Keratinocyte (primary cell): ENCODE results near the gene ZSCAN22. TPM values are rescaled to one million over a fixed set of nuclear protein-coding genes. Genes with fewer than 3 reads are reported as not detected.

ENCODE experiments used
- DNase-seq: peaks from one replicate; pipeline ENCODE4 v3.0.0-alpha.2; 2011; ENCODE audit warnings: low read depth, missing footprints, low spot score
- FAIRE-seq: peaks from 2 replicates; lab custom pipeline; 2011; peaks lifted over from hg19 to GRCh38; lab: Jason Lieb, UNC
- H2AFZ ChIP-seq: 2 replicates; pipeline ENCODE4 v1.6.0; 2012; ENCODE audit warnings: low read length, control low read depth, inconsistent platforms; ENCODE audit not compliant: control insufficient read depth
- H3K27ac ChIP-seq: 2 replicates; pipeline ENCODE4 v1.5.1; 2011; ENCODE audit warnings: low read length; ENCODE audit not compliant: control insufficient read depth, insufficient read depth
- H3K27me3 ChIP-seq: 3 replicates; pipeline ENCODE4 v1.6.0; 2011; ENCODE audit warnings: low read length; ENCODE audit not compliant: control insufficient read depth, insufficient read depth; ENCODE audit errors: extremely low read depth
- H3K36me3 ChIP-seq, 2 experiments: 2 replicates in 1 of 2; 3 replicates in 1 of 2; pipeline ENCODE4 v1.5.1; 2011; ENCODE audit warnings: low read length in 2 of 2, mild to moderate bottlenecking in 1 of 2; ENCODE audit not compliant: control insufficient read depth in 2 of 2, insufficient read depth in 2 of 2; ENCODE audit errors: extremely low read depth in 1 of 2
- H3K4me1 ChIP-seq: 3 replicates; pipeline ENCODE4 v1.5.1; 2011; ENCODE audit warnings: low read length; ENCODE audit not compliant: control insufficient read depth, insufficient read depth; ENCODE audit errors: extremely low read depth
- H3K4me2 ChIP-seq: 3 replicates; pipeline ENCODE4 v1.6.0; 2011; ENCODE audit warnings: low read depth, low read length; ENCODE audit not compliant: control insufficient read depth, insufficient read depth; ENCODE audit errors: extremely low read depth
- H3K4me3 ChIP-seq, 3 experiments: fragments of 200-600 bp in 1 of 3; sonication (generic) in 1 of 3; 2 replicates in 2 of 3; 3 replicates in 1 of 3; pipeline ENCODE4 v1.5.1; 2011 to 2016; ENCODE audit warnings: low read length in 3 of 3, mild to moderate bottlenecking in 3 of 3, control low read depth in 2 of 3, inconsistent platforms in 1 of 3, low read depth in 1 of 3, mixed read lengths in 1 of 3, mixed run types in 1 of 3, moderate library complexity in 1 of 3; ENCODE audit not compliant: control insufficient read depth in 2 of 3, insufficient read depth in 2 of 3; ENCODE audit errors: extremely low read depth in 1 of 3
- H3K79me2 ChIP-seq: 2 replicates; pipeline ENCODE4 v1.6.0; 2012; ENCODE audit warnings: low read length; ENCODE audit not compliant: control insufficient read depth, insufficient read depth
- H3K9ac ChIP-seq: 3 replicates; pipeline ENCODE4 v1.6.0; 2011; ENCODE audit warnings: low read length; ENCODE audit not compliant: control insufficient read depth, insufficient read depth; ENCODE audit errors: extremely low read depth
- H3K9me1 ChIP-seq: 3 replicates; pipeline ENCODE4 v1.6.0; 2011; ENCODE audit warnings: low read length; ENCODE audit not compliant: control insufficient read depth, insufficient read depth; ENCODE audit errors: extremely low read depth
- H3K9me3 ChIP-seq: 2 replicates; pipeline ENCODE4 v1.5.1; 2012; ENCODE audit warnings: low read depth, low read length; ENCODE audit not compliant: control insufficient read depth
- H4K20me1 ChIP-seq: 3 replicates; pipeline ENCODE4 v1.6.0; 2011; ENCODE audit warnings: low read length; ENCODE audit not compliant: control insufficient read depth, insufficient read depth; ENCODE audit errors: extremely low read depth
- EZH2 ChIP-seq: IDR thresholded peaks from one replicate; pipeline ENCODE4 v1.6.1; 2012; ENCODE audit warnings: inconsistent platforms, mild to moderate bottlenecking, low read length, moderate library complexity
- dilution Hi-C: fragments of 300-500 bp; cut with MboI; formaldehyde crosslinking; loops from one replicate; pipeline ENCODE4 v1.7.0; 2020; ENCODE audit warnings: low sequenced_read_pairs; ENCODE audit not compliant: extremely low pct_ligation_motif_present
- polyA plus RNA-seq, 5 experiments: library from polyadenylated mRNA; depleted of rRNA in 3 of 5; stranded (reverse) in 3 of 5; stranded (forward) in 1 of 5; unstranded in 1 of 5; fragments of >200 nt; gene quantifications; 1 replicate in 1 of 5; 2 replicates in 3 of 5; 3 replicates in 1 of 5; pipeline versions ENCODE4 v1.2.1 to v1.2.3, GENCODE V29; 2011 to 2012; ENCODE audit warnings: missing spikeins in 2 of 5, low read depth in 1 of 5, low replicate concordance in 1 of 5
- TF ChIP-seq, protein P1 (sequence below), 3 experiments: IDR thresholded peaks in 1 of 3; conservative IDR thresholded peaks in 1 of 3; optimal IDR thresholded peaks in 1 of 3; 2 replicates in 2 of 3; 3 replicates in 1 of 3; pipeline versions ENCODE3 to v1.5.1; 2011; ENCODE audit warnings: low read length in 3 of 3, mild to moderate bottlenecking in 3 of 3, moderate library complexity in 2 of 3, control low read depth in 1 of 3, inconsistent platforms in 1 of 3; ENCODE audit not compliant: insufficient read depth in 2 of 3; ENCODE audit errors: extremely low read depth in 1 of 3

The ZSCAN22 gene
- polyA plus RNA-seq, 1 donor (not counting 4 experiments of a cell fraction or from before 2014, with no cell fraction given) = 2.5 TPM

GRCh38 chr19:58318297-58318696 lies 8.5 kb upstream of the ZSCAN22 start:
- H3K27ac ChIP-seq = no peak overlapping the region
- peaks cover 13 to 14% of the 10 kb centered on the region in 2 experiments for H3K36me3 ChIP-seq
- no peak overlapping the region for H2AFZ ChIP-seq
- H3K4me3 ChIP-seq = no peak overlapping the region
- H3K27me3 ChIP-seq = no peaks in the 10 kb centered on the region
- dilution Hi-C loops = no loop called here
- H3K9me1 ChIP-seq = peaks cover 8% of the 10 kb centered on the region
- no peak overlapping the region for H3K4me2 ChIP-seq
- no peaks in the 10 kb centered on the region for H3K9me3 ChIP-seq
- no peak for DNase-seq
- no peak overlapping the region for H3K9ac ChIP-seq
- FAIRE-seq = no peak
- peaks cover 5% of the 10 kb centered on the region for H4K20me1 ChIP-seq
- TF ChIP-seq, protein P1, sequence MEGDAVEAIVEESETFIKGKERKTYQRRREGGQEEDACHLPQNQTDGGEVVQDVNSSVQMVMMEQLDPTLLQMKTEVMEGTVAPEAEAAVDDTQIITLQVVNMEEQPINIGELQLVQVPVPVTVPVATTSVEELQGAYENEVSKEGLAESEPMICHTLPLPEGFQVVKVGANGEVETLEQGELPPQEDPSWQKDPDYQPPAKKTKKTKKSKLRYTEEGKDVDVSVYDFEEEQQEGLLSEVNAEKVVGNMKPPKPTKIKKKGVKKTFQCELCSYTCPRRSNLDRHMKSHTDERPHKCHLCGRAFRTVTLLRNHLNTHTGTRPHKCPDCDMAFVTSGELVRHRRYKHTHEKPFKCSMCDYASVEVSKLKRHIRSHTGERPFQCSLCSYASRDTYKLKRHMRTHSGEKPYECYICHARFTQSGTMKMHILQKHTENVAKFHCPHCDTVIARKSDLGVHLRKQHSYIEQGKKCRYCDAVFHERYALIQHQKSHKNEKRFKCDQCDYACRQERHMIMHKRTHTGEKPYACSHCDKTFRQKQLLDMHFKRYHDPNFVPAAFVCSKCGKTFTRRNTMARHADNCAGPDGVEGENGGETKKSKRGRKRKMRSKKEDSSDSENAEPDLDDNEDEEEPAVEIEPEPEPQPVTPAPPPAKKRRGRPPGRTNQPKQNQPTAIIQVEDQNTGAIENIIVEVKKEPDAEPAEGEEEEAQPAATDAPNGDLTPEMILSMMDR (optimal IDR thresholded peaks at IDR 0.05 in 1 of 3, IDR thresholded peaks at IDR 0.05 in 1 of 3, conservative IDR thresholded peaks at IDR 0.05 in 1 of 3; ENCODE audit: extremely low read depth in 1 of 3, insufficient read depth in 2 of 3, low read length in 3 of 3) = no peak
- no peak for TF ChIP-seq EZH2
- no peaks in the 10 kb centered on the region for H3K79me2 ChIP-seq
- H3K4me1 ChIP-seq = peaks cover 18% of the 10 kb centered on the region

- Histone ChIP-seq H3K9me1 (peaks cover 8% of the 10 kb centered on the region), H3K79me2 (no peaks in the 10 kb centered on the region), H3K9me3 (no peaks in the 10 kb centered on the region), H3K27me3 (no peaks in the 10 kb centered on the region), H3K4me3 (peak overlapping the region in 1 of 3 experiments; percentile 8), H3K36me3 (peaks cover 13 to 14% of the 10 kb centered on the region in 2 experiments), H4K20me1 (peaks cover 5% of the 10 kb centered on the region), H3K27ac (peak overlapping the region; percentile 19), H3K4me1 (peaks cover 18% of the 10 kb centered on the region), H3K4me2 (peak overlapping the region; percentile 53), H2AFZ (no peak overlapping the region), H3K9ac (no peak overlapping the region)
- peak; percentile 98 for FAIRE-seq
- dilution Hi-C loops = no loop called here
- peak; percentile 84 for DNase-seq
- TF ChIP-seq, protein P1 (optimal IDR thresholded peaks at IDR 0.05 in 1 of 3, IDR thresholded peaks at IDR 0.05 in 1 of 3, conservative IDR thresholded peaks at IDR 0.05 in 1 of 3; ENCODE audit: extremely low read depth in 1 of 3, insufficient read depth in 2 of 3, low read length in 3 of 3) = no peak
- no peak for TF ChIP-seq EZH2
These were observed 7.6 kb upstream of the ZSCAN22 start for GRCh38 chr19:58319241-58319640.
